ENCODE measurements around the gene TMEM163. TPM values are rescaled to one million over a fixed set of nuclear protein-coding genes. Genes with fewer than 3 reads are reported as not detected.

TMEM163 gene
- total RNA-seq = 1 to 10 TPM in 1 of 2 donors, under 1 TPM in 1; 0.14 to 2.5 TPM

DNA sequence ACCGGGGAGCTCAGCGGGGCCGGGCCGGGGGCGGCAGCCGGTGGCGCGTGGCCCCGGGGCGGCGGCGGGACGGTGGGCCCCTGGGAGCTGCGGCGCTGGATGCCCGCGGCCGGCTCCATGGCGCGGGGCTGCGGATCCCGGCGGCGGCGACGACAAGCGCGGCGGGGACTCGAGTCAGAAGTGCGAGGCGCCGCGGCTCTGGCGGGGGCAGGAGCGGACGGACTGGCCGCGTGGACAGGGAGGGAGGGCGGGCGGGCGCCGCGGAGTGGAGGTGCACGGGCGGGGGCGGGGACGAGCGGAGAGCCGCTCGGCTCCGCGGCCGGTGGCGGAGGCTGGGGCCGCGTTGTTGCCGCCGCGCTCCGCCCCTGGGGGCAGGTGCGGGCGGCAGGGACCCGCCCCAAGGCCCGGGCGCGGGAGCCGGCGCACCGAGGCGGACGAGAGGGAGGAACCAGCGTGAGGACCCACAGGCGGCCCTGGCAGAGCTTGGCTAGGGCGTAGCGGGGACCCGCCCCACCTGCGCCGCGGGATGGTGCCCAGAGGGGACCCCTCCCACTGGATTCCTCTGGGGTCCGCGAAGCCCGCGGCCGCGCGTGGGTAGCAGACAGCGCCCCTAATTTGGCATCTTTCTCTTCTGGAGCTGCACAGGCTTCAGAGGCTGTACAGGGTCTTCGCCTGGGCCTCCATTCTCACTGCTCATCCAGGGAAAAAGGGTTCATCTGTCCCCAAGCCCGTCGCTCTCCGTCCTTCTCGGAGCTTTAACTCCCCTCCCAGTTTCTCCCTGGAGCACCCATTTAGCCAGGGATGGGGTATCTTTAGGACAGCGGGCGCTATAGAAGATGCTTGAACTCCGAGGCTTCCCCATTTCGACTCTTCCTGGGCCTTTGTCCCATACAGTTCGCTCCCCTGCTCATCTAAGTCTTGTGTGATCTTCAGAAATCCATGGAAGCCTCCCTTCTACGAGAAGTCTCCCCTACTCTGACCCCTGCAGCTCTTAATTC, at the start of gene TMEM163:
TMEM163 (minus strand) TSS at position 184 of the 998 bp plus-strand sequence.
- Histone ChIP-seq H3K4me3 (peak within 1 kb of the TSS; percentile 64), H3K36me3 (no peaks in the 10 kb centered on the region), H3K27me3 (replicated peaks; ENCODE audit: insufficient read depth) (peaks cover 5% of the 10 kb centered on the region), H3K27ac (no peak within 1 kb of the TSS), H3K9me3 (no peaks in the 10 kb centered on the region), H3K4me1 (ENCODE audit: control insufficient read depth in 1 of 2, low read depth in 2 of 2) (peaks cover 0 to 15% of the 10 kb centered on the region in 2 donors)
- ATAC-seq (ENCODE audit: insufficient number of reproducible peaks, low FRiP score, low read depth) (no peak), DNase-seq (ENCODE audit: low spot score) (no peak)
- TF ChIP-seq CTCF (IDR thresholded peaks at IDR 0.05) = no peak

- no peak for DNase-seq (ENCODE audit: low spot score)
- Histone ChIP-seq H3K27me3 (replicated peaks; ENCODE audit: insufficient read depth) (no peaks in the 10 kb centered on the region), H3K36me3 (no peaks in the 10 kb centered on the region), H3K4me1 (ENCODE audit: control insufficient read depth in 1 of 2, low read depth in 2 of 2) (no peaks in the 10 kb centered on the region), H3K9me3 (no peaks in the 10 kb centered on the region), H3K4me3 (no peak overlapping the region), H3K27ac (no peak overlapping the region)
- TF ChIP-seq CTCF (IDR thresholded peaks at IDR 0.05) = no peak
- no peak for ATAC-seq (ENCODE audit: insufficient number of reproducible peaks, low FRiP score, low read depth)
These were observed 47.8 kb upstream of the TMEM163 start for GRCh38 chr2:134766583-134766982.

- H3K36me3 ChIP-seq = no peaks in the 10 kb centered on the region
- no peak for ATAC-seq (ENCODE audit: insufficient number of reproducible peaks, low FRiP score, low read depth)
- no peak for TF ChIP-seq CTCF (IDR thresholded peaks at IDR 0.05)
- H3K4me1 ChIP-seq (ENCODE audit: control insufficient read depth in 1 of 2, low read depth in 2 of 2) = no peaks in the 10 kb centered on the region
- no peak overlapping the region for H3K27ac ChIP-seq
- no peak overlapping the region for H3K4me3 ChIP-seq
- H3K27me3 ChIP-seq (replicated peaks; ENCODE audit: insufficient read depth) = no peaks in the 10 kb centered on the region
- DNase-seq (ENCODE audit: low spot score) = no peak
- H3K9me3 ChIP-seq = no peaks in the 10 kb centered on the region
These were observed 47.2 kb upstream of the TMEM163 start for GRCh38 chr2:134765987-134766386.

- no peaks in the 10 kb centered on the region for H3K4me1 ChIP-seq (ENCODE audit: control insufficient read depth in 1 of 2, low read depth in 2 of 2)
- ATAC-seq (ENCODE audit: insufficient number of reproducible peaks, low FRiP score, low read depth) (no peak), DNase-seq (ENCODE audit: low spot score) (no peak)
- no peaks in the 10 kb centered on the region for H3K27me3 ChIP-seq (replicated peaks; ENCODE audit: insufficient read depth)
- no peak overlapping the region for H3K27ac ChIP-seq
- no peaks in the 10 kb centered on the region for H3K9me3 ChIP-seq
- no peak overlapping the region for H3K4me3 ChIP-seq
- TF ChIP-seq CTCF (IDR thresholded peaks at IDR 0.05) = no peak
- H3K36me3 ChIP-seq = no peaks in the 10 kb centered on the region
These were observed 45.4 kb upstream of the TMEM163 start for GRCh38 chr2:134764164-134764563.

GRCh38 chr2:134763164-134763710, 44.4 kb upstream of the TMEM163 start:
- no peak for TF ChIP-seq CTCF (IDR thresholded peaks at IDR 0.05)
- H3K4me3 ChIP-seq = no peak overlapping the region
- no peak for ATAC-seq (ENCODE audit: insufficient number of reproducible peaks, low FRiP score, low read depth)
- H3K4me1 ChIP-seq (ENCODE audit: control insufficient read depth in 1 of 2, low read depth in 2 of 2) = no peaks in the 10 kb centered on the region
- no peak for DNase-seq (ENCODE audit: low spot score)
- no peaks in the 10 kb centered on the region for H3K9me3 ChIP-seq
- H3K27me3 ChIP-seq (replicated peaks; ENCODE audit: insufficient read depth) = no peaks in the 10 kb centered on the region
- H3K36me3 ChIP-seq = no peaks in the 10 kb centered on the region
- no peak overlapping the region for H3K27ac ChIP-seq

All from thoracic aorta (tissue), 2 donors.